IMR-90 (cell line): ENCODE data around the gene COA1. TPM values are rescaled to one million over a fixed set of nuclear protein-coding genes. Genes with fewer than 3 reads are reported as not detected.
A peak's percentile ranks its signal among the peaks of the same experiment; 100 is the strongest.

Experiments
- ATAC-seq: fragments of 200-7000 bp; cut with Tn5 transposase; 2 replicates; pipeline ENCODE4 v1.9.1; 2020; ENCODE audit warnings: low read depth, mild to moderate bottlenecking, moderate library complexity
- BruUV-seq: library from RNA; stranded (reverse); fragments of 400-500 nt; replicated peaks from 2 replicates; lab custom pipeline; 2021; lab: Mats Ljungman, UMichigan
- CTCF ChIA-PET: fragments of 300-600 bp; formaldehyde crosslinking; extraction: SDS; loops from one replicate; lab custom pipeline; 2021; ENCODE audit warnings: antibody characterized with exemption; lab: Yijun Ruan, JAX
- POLR2A ChIA-PET: fragments of 300-600 bp; sonication (Branson Sonifier 250); formaldehyde crosslinking; loops from one replicate; lab custom pipeline; 2022; ENCODE audit warnings: antibody characterized with exemption; ENCODE audit not compliant: unreplicated experiment; lab: Charles Lee
- DNase-seq: peaks from one replicate; pipeline ENCODE4 v3.0.0; 2013
- H2AFZ ChIP-seq: replicated peaks from 2 replicates; pipeline ENCODE3; 2013; ENCODE audit warnings: low read length, mild to moderate bottlenecking; ENCODE audit not compliant: poor library complexity
- H2AK5ac ChIP-seq: 2 replicates; pipeline ENCODE4 v1.6.1; 2013; ENCODE audit warnings: low read depth, low read length, inconsistent platforms
- H2AK9ac ChIP-seq: replicated peaks from 2 replicates; pipeline ENCODE3; 2013; ENCODE audit warnings: mild to moderate bottlenecking, low read depth, low read length, moderate library complexity; ENCODE audit not compliant: poor library complexity
- H2BK120ac ChIP-seq: 2 replicates; pipeline ENCODE4 v1.6.1; 2013; ENCODE audit warnings: low read depth, low read length, inconsistent platforms
- H2BK15ac ChIP-seq: 3 replicates; pipeline ENCODE4 v1.6.1; 2013; ENCODE audit warnings: low read depth, low read length, inconsistent platforms
- H2BK20ac ChIP-seq: 2 replicates; pipeline ENCODE4 v1.6.1; 2013; ENCODE audit warnings: low read depth, mild to moderate bottlenecking, inconsistent platforms, low read length, moderate library complexity
- H2BK5ac ChIP-seq: 2 replicates; pipeline ENCODE4 v1.6.1; 2013; ENCODE audit warnings: mild to moderate bottlenecking, low read depth, low read length, inconsistent platforms; ENCODE audit not compliant: poor library complexity, severe bottlenecking
- H3K14ac ChIP-seq: replicated peaks from 2 replicates; pipeline ENCODE4 v1.6.1; 2013; ENCODE audit warnings: low read depth, low read length, inconsistent platforms
- H3K18ac ChIP-seq: 2 replicates; pipeline ENCODE4 v1.6.1; 2013; ENCODE audit warnings: low read depth, low read length, control low read depth
- H3K23ac ChIP-seq: 2 replicates; pipeline ENCODE4 v1.6.1; 2013; ENCODE audit warnings: low read depth, low read length, inconsistent platforms
- H3K27ac ChIP-seq: 2 replicates; pipeline ENCODE4 v1.5.1; 2013; ENCODE audit warnings: mild to moderate bottlenecking, control low read depth, low read length; ENCODE audit not compliant: insufficient read depth
- H3K27me3 ChIP-seq: 2 replicates; pipeline ENCODE4 v1.6.1; 2013; ENCODE audit warnings: low read length; ENCODE audit not compliant: control insufficient read depth, insufficient read depth
- H3K36me3 ChIP-seq: 2 replicates; pipeline ENCODE4 v1.6.1; 2013; ENCODE audit warnings: low read length, mixed read lengths; ENCODE audit not compliant: control insufficient read depth, insufficient read depth
- H3K4ac ChIP-seq: 2 replicates; pipeline ENCODE4 v1.6.1; 2013; ENCODE audit warnings: low read depth, low read length, inconsistent platforms
- H3K4me1 ChIP-seq: 2 replicates; pipeline ENCODE4 v1.6.1; 2013; ENCODE audit warnings: low read length, mixed read lengths; ENCODE audit not compliant: control insufficient read depth, insufficient read depth
- H3K4me2 ChIP-seq: 2 replicates; pipeline ENCODE4 v1.6.1; 2013; ENCODE audit warnings: low read depth, mild to moderate bottlenecking, control low read depth, low read length, moderate library complexity
- H3K4me3 ChIP-seq: 2 replicates; pipeline ENCODE4 v1.5.1; 2013; ENCODE audit warnings: low read depth, mild to moderate bottlenecking, control low read depth, low read length, moderate library complexity; ENCODE audit not compliant: insufficient read depth
- H3K56ac ChIP-seq: 2 replicates; pipeline ENCODE4 v1.6.1; 2013; ENCODE audit warnings: low read length, inconsistent platforms; ENCODE audit not compliant: insufficient read depth; ENCODE audit errors: extremely low read depth
- H3K79me1 ChIP-seq, 2 experiments: 2 replicates each; pipeline ENCODE4 v1.6.1; 2013; ENCODE audit warnings: low read length in 2 of 2, inconsistent platforms in 1 of 2, low read depth in 1 of 2
- H3K9ac ChIP-seq: 2 replicates; pipeline ENCODE4 v1.6.1; 2013; ENCODE audit warnings: low read depth, low read length, control low read depth
- H3K9me1 ChIP-seq: 2 replicates; pipeline ENCODE4 v1.6.1; 2013; ENCODE audit warnings: low read length, inconsistent platforms; ENCODE audit not compliant: insufficient read depth
- H3K9me3 ChIP-seq: 2 replicates; pipeline ENCODE4 v1.6.1; 2013; ENCODE audit warnings: low read length; ENCODE audit not compliant: control insufficient read depth, insufficient read depth
- H4K20me1 ChIP-seq: 2 replicates; pipeline ENCODE4 v1.6.1; 2013; ENCODE audit warnings: low read length, inconsistent platforms; ENCODE audit not compliant: insufficient read depth
- H4K5ac ChIP-seq: 2 replicates; pipeline ENCODE4 v1.6.1; 2013; ENCODE audit warnings: mild to moderate bottlenecking, low read depth, low read length, control low read depth
- H4K8ac ChIP-seq, 2 experiments: 2 replicates each; pipeline ENCODE4 v1.6.1; 2013; ENCODE audit warnings: low read depth in 2 of 2, low read length in 2 of 2, control low read depth in 1 of 2, inconsistent platforms in 1 of 2
- H4K91ac ChIP-seq: 2 replicates; pipeline ENCODE4 v1.6.1; 2013; ENCODE audit warnings: low read depth, low read length, inconsistent platforms; ENCODE audit not compliant: insufficient read depth
- CEBPB ChIP-seq: IDR thresholded peaks from 2 replicates; pipeline ENCODE4 v1.6.1; 2012; ENCODE audit warnings: low read depth, low read length, improper control_type of control experiment
- CHD1 ChIP-seq: IDR thresholded peaks from 2 replicates; pipeline ENCODE4 v1.6.1; 2012; ENCODE audit warnings: low read depth, low read length, improper control_type of control experiment
- CTCF ChIP-seq: conservative IDR thresholded peaks from 2 replicates; pipeline ENCODE4 v1.5.1; 2012; ENCODE audit warnings: mild to moderate bottlenecking, low read depth, low read length, improper control_type of control experiment
- ELK1 ChIP-seq: fragments of 150-350 bp; IDR thresholded peaks from 2 replicates; pipeline ENCODE4 v1.6.1; 2016; ENCODE audit warnings: low read depth, mild to moderate bottlenecking, low read length, moderate library complexity, borderline replicate concordance
- FOS ChIP-seq: fragments of 150-350 bp; IDR thresholded peaks from 2 replicates; pipeline ENCODE4 v1.6.1; 2016; ENCODE audit warnings: low read depth, low read length
- NFE2L2 ChIP-seq: fragments of 150-350 bp; IDR thresholded peaks from 2 replicates; pipeline ENCODE4 v1.6.1; 2016; ENCODE audit warnings: low read depth, mild to moderate bottlenecking, low read length
- POLR2A ChIP-seq: IDR thresholded peaks from 2 replicates; pipeline ENCODE4 v1.6.1; 2012; ENCODE audit warnings: mild to moderate bottlenecking, low read depth, low read length
- RAD21 ChIP-seq: IDR thresholded peaks from 2 replicates; pipeline ENCODE4 v1.6.1; 2012; ENCODE audit warnings: low read length, improper control_type of control experiment
- RCOR1 ChIP-seq: IDR thresholded peaks from 2 replicates; pipeline ENCODE4 v1.6.1; 2012; ENCODE audit warnings: mild to moderate bottlenecking, low read length, improper control_type of control experiment; ENCODE audit not compliant: insufficient replicate concordance
- SMC3 ChIP-seq: fragments of 150-350 bp; IDR thresholded peaks from 2 replicates; pipeline ENCODE4 v1.6.1; 2016; ENCODE audit warnings: low read depth, mild to moderate bottlenecking, antibody characterized with exemption, low read length, moderate library complexity
- USF2 ChIP-seq: fragments of 150-350 bp; IDR thresholded peaks from 2 replicates; pipeline ENCODE4 v1.6.1; 2017; ENCODE audit warnings: mild to moderate bottlenecking, antibody characterized with exemption, low read length, low read depth
- WGBS, 2 experiments: methylation state at CpG; one replicate each; pipeline versions ENCODE4 v1.1.5 to v1.1.7; 2013; ENCODE audit warnings: missing lambda C conversion rate in 2 of 2; ENCODE audit not compliant: insufficient read length in 1 of 2; ENCODE audit errors: extremely low coverage in 2 of 2; 5-methylcytosine and 5-hydroxymethylcytosine counted together
- dilution Hi-C: fragments of 300-500 bp; cut with HindIII; formaldehyde crosslinking; loops from one replicate; pipeline ENCODE4 v1.14.3; 2018; ENCODE audit warnings: low sequenced_read_pairs; ENCODE audit not compliant: unreplicated experiment
- in situ Hi-C: fragments of 300-500 bp; cut with MboI; formaldehyde crosslinking; loops from 3 replicates; pipeline ENCODE4 v1.14.3; 2019; ENCODE audit warnings: low sequenced_read_pairs, inconsistent platforms, mixed read lengths
- intact Hi-C: fragments of 100-400 bp; cut with micrococcal nuclease; formaldehyde crosslinking; loops from 2 replicates; pipeline ENCODE4 v1.10.0; 2022
- polyA plus RNA-seq, 3 experiments: library from polyadenylated mRNA; depleted of rRNA; stranded (reverse); fragments of >200 nt; gene quantifications; 2 replicates each; pipeline ENCODE4 v1.2.3, GENCODE V29; 2012; ENCODE audit warnings: low replicate concordance in 1 of 3
- total RNA-seq: library from RNA; depleted of rRNA; stranded (reverse); fragments of >200 nt; gene quantifications from 2 replicates; pipeline ENCODE4 v1.2.3, GENCODE V29; 2012

COA1 gene
- total and polyA plus RNA-seq, 2 of the 4 experiments (the other 2 are of a cell fraction), result 34.2 to 59.5 TPM

- Histone ChIP-seq H3K79me1 (peaks cover 28 to 60% of the 10 kb centered on the region in 2 experiments), H4K91ac (no peak overlapping the region), H3K14ac (no peak overlapping the region), H3K9ac (no peak overlapping the region), H4K5ac (no peak overlapping the region), H2BK15ac (no peak overlapping the region), H3K23ac (no peak overlapping the region), H3K18ac (no peak overlapping the region), H2BK120ac (0 out of 2 replicates have a peak overlapping the region, but pooled peaks have one; percentile 14), H2BK20ac (peak overlapping the region; percentile 34; the same call in 1 of the 2 replicates), H3K4me3 (no peak overlapping the region), H2BK5ac (no peak overlapping the region), H2AK5ac (peak overlapping the region; percentile 48; the same call in 1 of the 2 replicates), H3K56ac (no peak overlapping the region), H3K27ac (no peak overlapping the region), H3K9me3 (peaks cover 2% of the 10 kb centered on the region), H3K4ac (0 out of 2 replicates have a peak overlapping the region, but pooled peaks have one; percentile 15), H3K4me2 (no peak overlapping the region), H3K4me1 (peaks cover 2% of the 10 kb centered on the region), H3K9me1 (no peaks in the 10 kb centered on the region), H2AFZ (no peak overlapping the region), H4K8ac (no peak overlapping the region; a peak in 1 of 4 replicates), H3K36me3 (no peaks in the 10 kb centered on the region), H4K20me1 (no peaks in the 10 kb centered on the region), H3K27me3 (no peaks in the 10 kb centered on the region), H2AK9ac (no peak overlapping the region)
- intact Hi-C loops (no loop called here), in situ Hi-C loops (no loop called here), dilution Hi-C loops (no loop called here)
- TF ChIP-seq USF2, result no peak
- TF ChIP-seq FOS, result no peak
- no peak for TF ChIP-seq NFE2L2
- no peak for TF ChIP-seq RAD21
- no peak for TF ChIP-seq CHD1
- no peak for TF ChIP-seq RCOR1
- TF ChIP-seq ELK1, result no peak
- no peak for TF ChIP-seq CEBPB
- no peak for TF ChIP-seq SMC3
- no peak for TF ChIP-seq POLR2A
- no peak for TF ChIP-seq CTCF
- DNase-seq, result no peak
- 60% methylated on average over 1 of the region's 15 CpGs; no CpG with 5 or more reads in 1 of the 2 experiments for WGBS, 2 experiments
- no TSS peak for BruUV-seq
- ChIA-PET POLR2A (interaction anchor here (0.6 kb wide), 1 partner anchor 219 kb away, joined by 3 read pairs; no protein-coding TSS in a partner anchor), CTCF (interaction anchor here (0.6 kb wide), 1 partner anchor 13 kb away, joined by 3 read pairs; no protein-coding TSS in a partner anchor)
- no peak for ATAC-seq
Measured at GRCh38 chr7:43669286-43670081, 59.8 kb downstream of the COA1 start.
